Coronary artery (tissue), 2 donors: Measurements from ENCODE around the gene SLC5A6.

Source experiments
- DNase-seq: peaks from one replicate; pipeline ENCODE4 v3.0.0-alpha.2; 2017; ENCODE audit warnings: low spot score
- H3K27ac ChIP-seq, 2 donors: fragments of 200-600 bp; sonication (generic); one replicate each; pipeline ENCODE4 v1.5.1; 2016 to 2019
- H3K4me3 ChIP-seq: fragments of 200-600 bp; sonication (generic); 2 replicates; pipeline ENCODE4 v1.5.1; 2016; ENCODE audit warnings: mild to moderate bottlenecking, moderate library complexity
- CTCF ChIP-seq: fragments of 200-600 bp; sonication (generic); IDR thresholded peaks from one replicate; pipeline ENCODE4 v1.5.1; 2019; ENCODE audit warnings: antibody characterized with exemption

SLC5A6 gene

GRCh38 chr2:27216416-27217137 is 4.5 kb upstream of the SLC5A6 start:
- no peak for TF ChIP-seq CTCF
- peak overlapping the region; percentile 88 for H3K4me3 ChIP-seq
- DNase-seq, result no peak
- H3K27ac ChIP-seq, result peak overlapping the region in 1 of 2 donors; percentile 67

- TF ChIP-seq CTCF, result no peak
- no peak overlapping the region for H3K4me3 ChIP-seq
- H3K27ac ChIP-seq, result no peak overlapping the region
- DNase-seq, result no peak
Measured at GRCh38 chr2:27214941-27215340, 2.9 kb upstream of the SLC5A6 start.

GRCh38 chr2:27212626-27213471 is 781 bp upstream of the SLC5A6 start:
- no peak for TF ChIP-seq CTCF
- no peak for DNase-seq
- peak overlapping the region; percentile 97 to 98 for H3K27ac ChIP-seq
- peak overlapping the region; percentile 93 for H3K4me3 ChIP-seq

GRCh38 chr2:27211241-27211942 is 676 bp downstream of the SLC5A6 start:
- Histone ChIP-seq H3K27ac (peak overlapping the region; percentile 97 to 98), H3K4me3 (peak overlapping the region; percentile 93)
- DNase-seq, result no peak
- no peak for TF ChIP-seq CTCF

GRCh38 chr2:27209621-27210401 is 2.3 kb downstream of the SLC5A6 start:
- TF ChIP-seq CTCF, result no peak
- DNase-seq, result no peak
- H3K4me3 ChIP-seq, result no peak overlapping the region
- H3K27ac ChIP-seq, result no peak overlapping the region

- no peak for TF ChIP-seq CTCF
- no peak overlapping the region for H3K27ac ChIP-seq
- DNase-seq, result no peak
- no peak overlapping the region for H3K4me3 ChIP-seq
Measured at GRCh38 chr2:27208486-27209050, 3.5 kb downstream of the SLC5A6 start.
